LNCaP clone FGC (cell line): ENCODE measurements around the gene KIAA1217.

Source experiments
- DNase-seq: peaks from one replicate; pipeline ENCODE4 v3.0.0-alpha.2; 2011; ENCODE audit warnings: low read depth
- H3K4me3 ChIP-seq: 2 replicates; pipeline ENCODE4 v1.5.1; 2011; ENCODE audit warnings: mild to moderate bottlenecking, low read depth, low read length, control low read depth
- CTCF ChIP-seq: IDR thresholded peaks from 2 replicates; pipeline ENCODE4 v1.5.1; 2012; ENCODE audit warnings: mild to moderate bottlenecking; ENCODE audit not compliant: control insufficient read depth, insufficient read depth; ENCODE audit errors: extremely low read depth

KIAA1217 gene

GRCh38 chr10:24468281-24468751 is 259.4 kb downstream of the KIAA1217 start:
- H3K4me3 ChIP-seq = peak overlapping the region; percentile 66
- DNase-seq = peak; percentile 63
- TF ChIP-seq CTCF = no peak

GRCh38 chr10:24469993-24470392 is 261.1 kb downstream of the KIAA1217 start:
- DNase-seq = peak; percentile 98
- H3K4me3 ChIP-seq = no peak overlapping the region
- no peak for TF ChIP-seq CTCF

- DNase-seq = no peak
- TF ChIP-seq CTCF = no peak
- H3K4me3 ChIP-seq = no peak overlapping the region
These were observed 266.7 kb downstream of the KIAA1217 start for GRCh38 chr10:24475598-24475997.

- DNase-seq = no peak
- TF ChIP-seq CTCF = no peak
- no peak overlapping the region for H3K4me3 ChIP-seq
These were observed 268.2 kb downstream of the KIAA1217 start for GRCh38 chr10:24476913-24477701.

GRCh38 chr10:24477915-24478314 is 269.0 kb downstream of the KIAA1217 start:
- TF ChIP-seq CTCF = no peak
- DNase-seq = no peak
- H3K4me3 ChIP-seq = no peak overlapping the region

GRCh38 chr10:24479806-24480205 is 270.9 kb downstream of the KIAA1217 start:
- DNase-seq = no peak
- no peak for TF ChIP-seq CTCF
- H3K4me3 ChIP-seq = no peak overlapping the region

GRCh38 chr10:24480447-24480846 is 271.5 kb downstream of the KIAA1217 start:
- H3K4me3 ChIP-seq = no peak overlapping the region
- TF ChIP-seq CTCF = no peak
- no peak for DNase-seq
